Measurements from ENCODE around the gene ACVR2A. TPM values are rescaled to one million over a fixed set of nuclear protein-coding genes. Genes with fewer than 3 reads are reported as not detected.

Gene ACVR2A
- total RNA-seq, 1 experiment from 2014 or later = 8.2 TPM

GRCh38 chr2:147806846-147807245 lies 38.0 kb upstream of the ACVR2A start:
- no peak for ATAC-seq
- no TSS peak for BruUV-seq (replicated peaks)

GRCh38 chr2:147808520-147808919 lies 36.3 kb upstream of the ACVR2A start:
- H3K27me3 ChIP-seq (ENCODE audit: control insufficient read depth, insufficient read depth, low read length) = no peaks in the 10 kb centered on the region
- H3K4me3 ChIP-seq (ENCODE audit: low read depth in 2 of 2, low read length in 2 of 2) = no peak overlapping the region
- no peak for DNase-seq (ENCODE audit: low read depth, low spot score)
- ATAC-seq = no peak
- TF ChIP-seq SIN3A (IDR thresholded peaks at IDR 0.05; ENCODE audit: borderline replicate concordance, insufficient read depth, low read depth, low read length) (no peak), POLR2AphosphoS5 (IDR thresholded peaks at IDR 0.05; ENCODE audit: low read depth, low read length) (no peak), TCF7L2 (IDR thresholded peaks at IDR 0.05; ENCODE audit: low read depth, low read length) (no peak)
- TF ChIP-seq, protein P1, sequence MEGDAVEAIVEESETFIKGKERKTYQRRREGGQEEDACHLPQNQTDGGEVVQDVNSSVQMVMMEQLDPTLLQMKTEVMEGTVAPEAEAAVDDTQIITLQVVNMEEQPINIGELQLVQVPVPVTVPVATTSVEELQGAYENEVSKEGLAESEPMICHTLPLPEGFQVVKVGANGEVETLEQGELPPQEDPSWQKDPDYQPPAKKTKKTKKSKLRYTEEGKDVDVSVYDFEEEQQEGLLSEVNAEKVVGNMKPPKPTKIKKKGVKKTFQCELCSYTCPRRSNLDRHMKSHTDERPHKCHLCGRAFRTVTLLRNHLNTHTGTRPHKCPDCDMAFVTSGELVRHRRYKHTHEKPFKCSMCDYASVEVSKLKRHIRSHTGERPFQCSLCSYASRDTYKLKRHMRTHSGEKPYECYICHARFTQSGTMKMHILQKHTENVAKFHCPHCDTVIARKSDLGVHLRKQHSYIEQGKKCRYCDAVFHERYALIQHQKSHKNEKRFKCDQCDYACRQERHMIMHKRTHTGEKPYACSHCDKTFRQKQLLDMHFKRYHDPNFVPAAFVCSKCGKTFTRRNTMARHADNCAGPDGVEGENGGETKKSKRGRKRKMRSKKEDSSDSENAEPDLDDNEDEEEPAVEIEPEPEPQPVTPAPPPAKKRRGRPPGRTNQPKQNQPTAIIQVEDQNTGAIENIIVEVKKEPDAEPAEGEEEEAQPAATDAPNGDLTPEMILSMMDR (IDR thresholded peaks at IDR 0.05) = no peak
- TF ChIP-seq, protein P2, sequence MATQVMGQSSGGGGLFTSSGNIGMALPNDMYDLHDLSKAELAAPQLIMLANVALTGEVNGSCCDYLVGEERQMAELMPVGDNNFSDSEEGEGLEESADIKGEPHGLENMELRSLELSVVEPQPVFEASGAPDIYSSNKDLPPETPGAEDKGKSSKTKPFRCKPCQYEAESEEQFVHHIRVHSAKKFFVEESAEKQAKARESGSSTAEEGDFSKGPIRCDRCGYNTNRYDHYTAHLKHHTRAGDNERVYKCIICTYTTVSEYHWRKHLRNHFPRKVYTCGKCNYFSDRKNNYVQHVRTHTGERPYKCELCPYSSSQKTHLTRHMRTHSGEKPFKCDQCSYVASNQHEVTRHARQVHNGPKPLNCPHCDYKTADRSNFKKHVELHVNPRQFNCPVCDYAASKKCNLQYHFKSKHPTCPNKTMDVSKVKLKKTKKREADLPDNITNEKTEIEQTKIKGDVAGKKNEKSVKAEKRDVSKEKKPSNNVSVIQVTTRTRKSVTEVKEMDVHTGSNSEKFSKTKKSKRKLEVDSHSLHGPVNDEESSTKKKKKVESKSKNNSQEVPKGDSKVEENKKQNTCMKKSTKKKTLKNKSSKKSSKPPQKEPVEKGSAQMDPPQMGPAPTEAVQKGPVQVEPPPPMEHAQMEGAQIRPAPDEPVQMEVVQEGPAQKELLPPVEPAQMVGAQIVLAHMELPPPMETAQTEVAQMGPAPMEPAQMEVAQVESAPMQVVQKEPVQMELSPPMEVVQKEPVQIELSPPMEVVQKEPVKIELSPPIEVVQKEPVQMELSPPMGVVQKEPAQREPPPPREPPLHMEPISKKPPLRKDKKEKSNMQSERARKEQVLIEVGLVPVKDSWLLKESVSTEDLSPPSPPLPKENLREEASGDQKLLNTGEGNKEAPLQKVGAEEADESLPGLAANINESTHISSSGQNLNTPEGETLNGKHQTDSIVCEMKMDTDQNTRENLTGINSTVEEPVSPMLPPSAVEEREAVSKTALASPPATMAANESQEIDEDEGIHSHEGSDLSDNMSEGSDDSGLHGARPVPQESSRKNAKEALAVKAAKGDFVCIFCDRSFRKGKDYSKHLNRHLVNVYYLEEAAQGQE (IDR thresholded peaks at IDR 0.05; ENCODE audit: insufficient read depth in 1 of 2, low read depth in 2 of 2, low read length in 1 of 2) = no peak
- no peaks in the 10 kb centered on the region for H3K4me1 ChIP-seq (ENCODE audit: control insufficient read depth, insufficient read depth, low read length)
- intact Hi-C loops (cut with micrococcal nuclease; ENCODE audit: unreplicated experiment) (no loop called here), in situ Hi-C loops (cut with HindIII; ENCODE audit: low pct_unique_long_range_greater_than_20kb, low sequenced_read_pairs) (no loop called here)
- BruUV-seq (replicated peaks) = no TSS peak
- no peaks in the 10 kb centered on the region for H3K36me3 ChIP-seq (ENCODE audit: control insufficient read depth, insufficient read depth, low read length)
- no peak overlapping the region for H3K27ac ChIP-seq (ENCODE audit: low read length)
- ChIA-PET POLR2A (no interaction called here), CTCF (no interaction called here)
- H3K9me3 ChIP-seq (ENCODE audit: control insufficient read depth, insufficient read depth, low read depth, low read length) = no peaks in the 10 kb centered on the region

More at GRCh38 chr2:147806846-147807245, 38.0 kb upstream of the ACVR2A start:
- intact Hi-C loops (cut with micrococcal nuclease; ENCODE audit: unreplicated experiment) (no loop called here), in situ Hi-C loops (cut with HindIII; ENCODE audit: low pct_unique_long_range_greater_than_20kb, low sequenced_read_pairs) (no loop called here)
- no peak for DNase-seq (ENCODE audit: low read depth, low spot score)
- no peaks in the 10 kb centered on the region for H3K27me3 ChIP-seq (ENCODE audit: control insufficient read depth, insufficient read depth, low read length)
- ChIA-PET CTCF (no interaction called here), POLR2A (no interaction called here)
- no peak overlapping the region for H3K4me3 ChIP-seq (ENCODE audit: low read depth in 2 of 2, low read length in 2 of 2)
- no peaks in the 10 kb centered on the region for H3K4me1 ChIP-seq (ENCODE audit: control insufficient read depth, insufficient read depth, low read length)
- TF ChIP-seq, protein P1 (IDR thresholded peaks at IDR 0.05) = no peak
- TF ChIP-seq TCF7L2 (IDR thresholded peaks at IDR 0.05; ENCODE audit: low read depth, low read length) (no peak), POLR2AphosphoS5 (IDR thresholded peaks at IDR 0.05; ENCODE audit: low read depth, low read length) (no peak), SIN3A (IDR thresholded peaks at IDR 0.05; ENCODE audit: borderline replicate concordance, insufficient read depth, low read depth, low read length) (no peak)
- TF ChIP-seq, protein P2 (IDR thresholded peaks at IDR 0.05; ENCODE audit: insufficient read depth in 1 of 2, low read depth in 2 of 2, low read length in 1 of 2) = no peak
- H3K27ac ChIP-seq (ENCODE audit: low read length) = no peak overlapping the region
- no peaks in the 10 kb centered on the region for H3K36me3 ChIP-seq (ENCODE audit: control insufficient read depth, insufficient read depth, low read length)
- H3K9me3 ChIP-seq (ENCODE audit: control insufficient read depth, insufficient read depth, low read depth, low read length) = no peaks in the 10 kb centered on the region
